ENCODE measurements around the gene MAP3K9.

Gene MAP3K9

DNA sequence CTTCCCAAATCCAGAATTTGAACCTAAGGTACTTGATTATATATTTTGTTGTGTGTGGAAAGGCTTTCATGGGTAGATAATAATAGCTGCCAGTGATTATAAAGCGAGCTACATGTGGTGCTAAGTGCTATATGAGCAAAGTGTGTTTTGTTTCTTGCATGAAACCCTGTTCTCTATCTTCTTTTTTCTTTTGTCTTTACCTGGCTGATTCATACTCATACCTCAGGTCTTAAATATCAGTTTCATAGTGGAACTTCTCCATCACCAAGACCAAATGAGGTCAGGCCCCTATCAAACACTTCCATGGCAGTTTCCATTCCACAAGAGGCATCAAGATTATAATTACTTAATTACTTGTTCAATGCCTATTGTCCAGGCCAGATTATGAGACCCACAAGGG, 6.9 kb downstream of the MAP3K9 start:
- in situ Hi-C loops (cut with HindIII; ENCODE audit: low sequenced_read_pairs), result no loop called here
- H3K4me3 ChIP-seq (ENCODE audit: low read depth, low read length), result no peak overlapping the region
- TF ChIP-seq, protein P1, sequence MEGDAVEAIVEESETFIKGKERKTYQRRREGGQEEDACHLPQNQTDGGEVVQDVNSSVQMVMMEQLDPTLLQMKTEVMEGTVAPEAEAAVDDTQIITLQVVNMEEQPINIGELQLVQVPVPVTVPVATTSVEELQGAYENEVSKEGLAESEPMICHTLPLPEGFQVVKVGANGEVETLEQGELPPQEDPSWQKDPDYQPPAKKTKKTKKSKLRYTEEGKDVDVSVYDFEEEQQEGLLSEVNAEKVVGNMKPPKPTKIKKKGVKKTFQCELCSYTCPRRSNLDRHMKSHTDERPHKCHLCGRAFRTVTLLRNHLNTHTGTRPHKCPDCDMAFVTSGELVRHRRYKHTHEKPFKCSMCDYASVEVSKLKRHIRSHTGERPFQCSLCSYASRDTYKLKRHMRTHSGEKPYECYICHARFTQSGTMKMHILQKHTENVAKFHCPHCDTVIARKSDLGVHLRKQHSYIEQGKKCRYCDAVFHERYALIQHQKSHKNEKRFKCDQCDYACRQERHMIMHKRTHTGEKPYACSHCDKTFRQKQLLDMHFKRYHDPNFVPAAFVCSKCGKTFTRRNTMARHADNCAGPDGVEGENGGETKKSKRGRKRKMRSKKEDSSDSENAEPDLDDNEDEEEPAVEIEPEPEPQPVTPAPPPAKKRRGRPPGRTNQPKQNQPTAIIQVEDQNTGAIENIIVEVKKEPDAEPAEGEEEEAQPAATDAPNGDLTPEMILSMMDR (IDR thresholded peaks at IDR 0.05; ENCODE audit: low read depth, low read length), result no peak
- no peak for DNase-seq (ENCODE audit: low read depth, low spot score)

DNA sequence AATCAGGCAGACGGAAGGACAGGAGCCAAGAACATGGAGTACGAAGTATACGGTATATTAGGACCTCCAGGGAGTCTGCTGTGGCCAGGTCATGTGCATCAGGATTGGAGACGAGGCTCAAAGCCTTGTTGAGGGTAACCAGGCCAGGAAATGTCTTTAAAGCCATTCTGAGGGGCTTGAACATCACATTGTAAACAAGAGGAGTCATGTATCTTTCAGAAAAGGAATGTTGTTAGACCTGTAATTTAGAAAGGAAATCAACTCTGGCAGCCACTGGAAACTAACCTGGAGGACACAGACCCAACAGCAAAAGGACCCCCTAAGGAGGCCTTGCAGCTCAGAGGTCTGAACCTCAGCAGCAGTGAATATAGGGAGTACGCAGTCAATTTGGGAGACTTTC, 7.5 kb downstream of the MAP3K9 start:
- TF ChIP-seq, protein P1 (IDR thresholded peaks at IDR 0.05; ENCODE audit: low read depth, low read length), result no peak
- DNase-seq (ENCODE audit: low read depth, low spot score), result no peak
- H3K4me3 ChIP-seq (ENCODE audit: low read depth, low read length), result no peak overlapping the region
- in situ Hi-C loops (cut with HindIII; ENCODE audit: low sequenced_read_pairs), result no loop called here

DNA sequence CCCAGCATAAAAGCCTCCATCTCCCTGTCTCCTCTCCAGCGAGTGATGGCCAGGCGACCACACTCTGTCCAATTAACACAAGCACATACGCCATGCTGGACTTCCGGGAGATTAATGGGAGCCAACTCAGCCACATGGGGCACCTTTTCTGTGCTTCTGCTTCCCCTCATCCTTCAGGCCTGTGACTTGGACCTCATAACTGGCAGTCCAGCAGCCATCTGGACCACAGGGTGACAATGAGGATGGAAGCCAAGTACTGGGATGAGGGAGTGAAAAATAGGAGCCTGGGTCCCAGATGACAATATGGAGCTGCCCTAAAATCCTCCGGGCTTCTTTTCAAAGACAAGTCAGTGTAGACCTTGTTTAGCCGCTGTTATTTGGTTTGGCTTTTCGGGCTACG, 12.8 kb downstream of the MAP3K9 start:
- in situ Hi-C loops (cut with HindIII; ENCODE audit: low sequenced_read_pairs), result no loop called here
- TF ChIP-seq, protein P1 (IDR thresholded peaks at IDR 0.05; ENCODE audit: low read depth, low read length), result no peak
- DNase-seq (ENCODE audit: low read depth, low spot score), result no peak
- no peak overlapping the region for H3K4me3 ChIP-seq (ENCODE audit: low read depth, low read length)

DNA sequence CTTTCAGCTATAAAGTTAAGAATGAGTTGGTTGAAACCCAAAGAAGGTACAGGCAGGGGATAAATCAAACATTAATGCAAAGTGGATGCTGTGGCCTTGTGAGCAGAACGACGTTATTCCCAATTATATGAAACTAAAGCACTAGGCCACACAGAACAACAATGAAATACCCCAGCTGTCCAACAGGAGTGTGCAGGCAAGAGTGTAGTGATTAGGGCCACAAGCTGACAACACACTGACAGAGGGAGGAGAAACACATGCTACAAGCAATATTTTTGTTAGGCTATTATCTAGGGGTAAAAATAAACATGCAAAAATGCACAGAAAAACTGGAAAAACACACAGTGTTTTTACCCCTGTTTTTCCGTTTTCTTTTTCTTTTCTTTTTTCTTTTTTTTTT, 15.0 kb downstream of the MAP3K9 start:
- DNase-seq (ENCODE audit: low read depth, low spot score), result no peak
- in situ Hi-C loops (cut with HindIII; ENCODE audit: low sequenced_read_pairs), result no loop called here
- no peak overlapping the region for H3K4me3 ChIP-seq (ENCODE audit: low read depth, low read length)
- TF ChIP-seq, protein P1 (IDR thresholded peaks at IDR 0.05; ENCODE audit: low read depth, low read length), result no peak

DNA sequence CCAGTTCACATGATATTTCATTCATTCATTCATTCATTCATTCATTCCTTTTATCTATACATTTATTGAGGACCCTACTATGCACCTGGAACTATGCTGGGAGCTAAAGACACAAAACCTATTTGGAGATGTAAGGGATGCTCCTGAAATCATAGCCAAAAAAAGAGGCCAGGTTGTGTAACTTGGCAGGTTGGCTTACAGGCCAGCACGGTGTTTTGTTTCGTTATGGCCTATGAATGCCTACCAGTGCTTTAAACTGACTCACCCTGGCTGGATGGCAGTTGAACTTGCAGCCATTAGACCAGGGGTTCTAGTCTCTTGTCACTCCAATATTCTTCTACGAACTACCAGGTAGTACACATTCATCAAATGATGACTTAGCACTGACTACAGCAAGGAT, 15.7 kb downstream of the MAP3K9 start:
- H3K4me3 ChIP-seq (ENCODE audit: low read depth, low read length), result no peak overlapping the region
- TF ChIP-seq, protein P1 (IDR thresholded peaks at IDR 0.05; ENCODE audit: low read depth, low read length), result no peak
- in situ Hi-C loops (cut with HindIII; ENCODE audit: low sequenced_read_pairs), result no loop called here
- DNase-seq (ENCODE audit: low read depth, low spot score), result no peak

DNA sequence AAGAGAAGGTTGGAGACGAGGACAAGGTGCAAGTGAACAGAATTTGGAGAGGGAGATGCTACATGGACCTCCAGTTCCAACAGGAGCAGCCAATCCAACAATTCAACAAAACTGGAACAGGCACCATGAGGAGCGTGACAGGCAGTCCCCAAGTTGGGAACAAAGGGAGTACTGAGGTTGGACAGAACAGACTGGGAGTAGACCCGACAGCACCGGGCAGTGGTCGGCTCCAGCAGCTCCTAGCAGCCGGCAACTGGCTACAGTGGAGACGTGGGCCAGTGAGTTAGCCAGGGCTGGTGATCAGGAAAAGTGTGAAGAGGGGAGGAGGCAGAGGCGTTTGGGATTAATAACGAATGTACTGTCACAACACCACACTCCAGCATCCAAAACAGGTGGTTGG, 16.4 kb downstream of the MAP3K9 start:
- TF ChIP-seq, protein P1 (IDR thresholded peaks at IDR 0.05; ENCODE audit: low read depth, low read length), result no peak
- in situ Hi-C loops (cut with HindIII; ENCODE audit: low sequenced_read_pairs), result no loop called here
- DNase-seq (ENCODE audit: low read depth, low spot score), result no peak
- H3K4me3 ChIP-seq (ENCODE audit: low read depth, low read length), result no peak overlapping the region

DNA sequence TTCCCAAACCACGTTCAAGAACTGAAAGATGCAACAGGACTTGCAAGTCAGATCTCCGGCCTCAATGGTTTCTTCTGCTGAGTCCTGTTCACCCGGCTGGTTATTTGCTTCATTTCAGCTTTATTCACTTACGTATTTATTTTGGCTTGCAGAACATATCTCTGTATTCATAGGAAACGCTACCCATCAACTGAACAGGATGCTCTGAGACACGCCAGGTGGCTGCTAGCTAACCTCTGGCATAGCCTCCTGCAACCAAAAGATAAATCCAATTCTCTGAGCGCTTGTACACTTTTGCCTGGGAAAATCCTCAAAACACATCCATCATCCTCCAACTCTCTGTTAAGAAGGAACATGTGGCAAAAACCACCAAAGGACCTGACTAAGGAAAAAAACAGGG, 17.3 kb downstream of the MAP3K9 start:
- no peak for DNase-seq (ENCODE audit: low read depth, low spot score)
- TF ChIP-seq, protein P1 (IDR thresholded peaks at IDR 0.05; ENCODE audit: low read depth, low read length), result no peak
- no peak overlapping the region for H3K4me3 ChIP-seq (ENCODE audit: low read depth, low read length)
- in situ Hi-C loops (cut with HindIII; ENCODE audit: low sequenced_read_pairs), result no loop called here

Data from astrocyte of the spinal cord (primary cell).